Measurements from ENCODE around the gene RGS2.

- TF ChIP-seq REST (tag by site-specific recombination; IDR thresholded peaks at IDR 0.05): no peak
- TF ChIP-seq CTCF (tag by site-specific recombination; IDR thresholded peaks at IDR 0.05): no peak
- TF ChIP-seq ZNF776 (tag by site-specific recombination; IDR thresholded peaks at IDR 0.05; ENCODE audit: borderline replicate concordance): no peak
These were observed 40.6 kb downstream of the RGS2 start for GRCh38 chr1:192849442-192849841.

All from HEK293 (cell line).